RCC 7860 (cell line): ENCODE data around the gene SEPTIN8.

Source experiments
- DNase-seq: peaks from one replicate; pipeline ENCODE4 v3.0.0-alpha.2; 2015; ENCODE audit warnings: low spot score
- FAIRE-seq: peaks from 2 replicates; lab custom pipeline; 2012; peaks lifted over from hg19 to GRCh38; lab: Jason Lieb, UNC

SEPTIN8 gene

DNA sequence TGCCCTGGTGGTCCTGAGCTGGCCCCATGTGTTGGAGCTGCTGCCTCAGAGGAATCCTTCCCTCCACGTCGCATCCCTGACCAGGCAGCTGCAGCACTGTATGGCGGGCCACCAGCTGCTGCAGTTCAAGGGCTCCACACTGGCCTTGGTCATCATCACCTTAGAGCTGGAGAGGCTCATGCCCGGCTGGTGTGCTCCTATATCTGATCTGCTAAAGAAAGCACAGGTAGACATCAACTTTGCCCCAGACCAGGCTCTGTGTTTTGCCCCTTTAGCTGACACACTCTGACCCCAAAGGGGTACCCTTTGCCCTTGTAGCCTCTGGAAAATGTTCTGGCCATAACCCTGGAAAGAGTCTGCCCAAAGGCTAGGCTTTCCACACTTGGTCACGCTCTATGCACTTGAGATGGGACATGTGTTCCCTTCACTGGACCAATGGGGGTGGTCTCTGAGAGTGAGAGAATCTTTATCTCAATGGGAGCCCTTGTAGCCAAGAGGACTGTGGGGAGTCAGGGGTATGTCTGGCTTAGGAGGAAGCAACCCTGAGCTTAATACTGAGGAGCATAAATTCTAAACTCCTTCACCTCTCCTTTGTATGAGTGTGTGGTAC lies 25.0 kb downstream of the SEPTIN8 start:
- no peak for DNase-seq
- FAIRE-seq = no peak

DNA sequence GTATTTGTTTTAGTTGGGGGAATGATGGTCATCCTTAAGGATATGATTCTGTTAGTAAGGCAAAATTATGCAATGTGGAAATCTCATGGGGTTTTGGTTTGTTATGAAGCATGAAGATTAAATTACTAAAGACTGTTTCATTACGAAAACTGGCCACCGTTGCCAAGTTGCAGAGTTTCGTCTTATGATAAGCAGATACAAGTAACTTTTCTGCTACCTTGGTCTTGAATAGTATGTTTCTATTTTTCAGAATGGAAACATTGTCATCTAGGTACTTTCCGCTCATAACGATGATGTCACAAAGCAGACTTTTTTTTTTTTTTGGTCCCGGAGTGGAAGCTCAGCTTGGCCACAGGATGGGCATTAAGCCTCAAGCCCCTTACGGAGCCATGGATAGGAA lies 25.6 kb downstream of the SEPTIN8 start:
- DNase-seq = no peak
- no peak for FAIRE-seq

DNA sequence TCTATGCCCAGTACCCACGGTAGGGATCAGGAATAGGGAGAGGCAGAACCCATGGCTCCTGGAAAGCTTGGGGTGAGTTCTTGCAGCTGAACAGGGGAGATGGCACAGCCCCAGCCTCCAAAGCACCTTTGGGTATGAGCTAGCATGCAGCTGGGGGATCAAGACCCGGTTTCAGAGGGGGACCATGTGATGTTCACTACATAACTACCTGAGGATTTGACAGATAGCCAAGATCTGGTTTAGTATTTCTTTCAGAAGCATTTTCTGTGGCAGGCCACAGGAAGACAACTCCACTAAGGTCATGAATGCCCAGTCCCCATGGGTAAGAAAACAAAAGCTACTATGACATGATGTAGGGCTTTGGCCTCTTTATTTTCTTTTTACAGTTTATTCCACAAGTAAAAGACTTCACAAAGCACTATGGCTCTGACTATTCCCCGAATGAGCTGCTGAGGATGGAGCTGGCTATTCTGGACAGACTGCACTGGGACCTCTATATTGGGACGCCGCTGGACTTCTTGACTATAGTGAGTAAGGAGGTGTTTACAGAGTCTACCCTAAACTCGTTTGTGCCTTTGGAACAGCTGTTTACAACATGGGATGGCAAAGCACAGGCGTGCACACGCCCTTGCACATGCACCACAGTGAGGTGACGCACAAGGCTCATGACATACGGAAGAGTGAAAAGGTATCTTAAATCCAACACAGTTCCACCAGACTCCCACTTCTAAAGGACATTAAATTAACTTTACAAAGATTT lies 26.4 kb downstream of the SEPTIN8 start:
- DNase-seq = no peak
- no peak for FAIRE-seq

DNA sequence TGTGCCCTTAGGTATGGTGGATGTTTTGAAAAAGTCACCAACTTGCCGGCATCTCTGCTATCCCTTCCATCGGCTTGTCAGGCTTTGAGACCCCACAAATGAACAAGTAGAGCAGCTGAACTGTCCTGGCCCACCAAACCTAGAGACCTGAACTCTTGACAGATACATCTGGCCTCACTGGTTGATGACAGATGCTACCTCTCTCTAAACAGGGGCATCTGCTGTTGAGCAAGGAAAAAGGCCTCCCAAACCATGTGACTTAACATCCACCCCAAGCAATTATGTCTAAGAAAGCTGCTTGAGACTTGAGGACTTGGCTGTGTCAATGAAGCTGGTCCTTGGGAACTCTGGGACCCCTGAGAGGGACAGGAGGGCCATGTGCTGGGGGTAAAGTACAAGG lies 27.5 kb downstream of the SEPTIN8 start:
- no peak for FAIRE-seq
- no peak for DNase-seq

DNA sequence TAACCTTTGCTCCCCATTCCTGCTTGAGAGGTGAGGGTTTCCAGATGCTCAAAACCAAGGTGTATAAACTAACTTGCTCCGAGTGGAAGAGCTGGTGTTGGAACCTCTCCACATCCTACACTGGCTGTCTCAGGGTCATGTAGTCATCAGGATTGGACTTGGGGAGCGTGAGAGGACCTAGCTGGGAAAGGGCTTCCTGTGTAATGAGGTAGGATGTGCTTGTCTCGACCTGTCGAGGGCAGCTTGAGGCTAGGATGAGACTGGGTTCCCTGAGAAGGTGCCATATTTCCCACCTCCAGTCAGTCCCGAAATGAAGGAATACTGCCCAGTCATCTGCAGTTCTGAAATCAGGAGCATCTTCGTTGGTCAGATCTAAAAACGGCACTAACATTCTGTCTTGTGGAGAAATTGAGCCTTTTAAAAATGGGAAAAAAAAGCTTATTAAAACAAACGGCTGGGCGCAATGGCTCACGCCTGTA lies 28.5 kb downstream of the SEPTIN8 start:
- DNase-seq = no peak
- FAIRE-seq = no peak

DNA sequence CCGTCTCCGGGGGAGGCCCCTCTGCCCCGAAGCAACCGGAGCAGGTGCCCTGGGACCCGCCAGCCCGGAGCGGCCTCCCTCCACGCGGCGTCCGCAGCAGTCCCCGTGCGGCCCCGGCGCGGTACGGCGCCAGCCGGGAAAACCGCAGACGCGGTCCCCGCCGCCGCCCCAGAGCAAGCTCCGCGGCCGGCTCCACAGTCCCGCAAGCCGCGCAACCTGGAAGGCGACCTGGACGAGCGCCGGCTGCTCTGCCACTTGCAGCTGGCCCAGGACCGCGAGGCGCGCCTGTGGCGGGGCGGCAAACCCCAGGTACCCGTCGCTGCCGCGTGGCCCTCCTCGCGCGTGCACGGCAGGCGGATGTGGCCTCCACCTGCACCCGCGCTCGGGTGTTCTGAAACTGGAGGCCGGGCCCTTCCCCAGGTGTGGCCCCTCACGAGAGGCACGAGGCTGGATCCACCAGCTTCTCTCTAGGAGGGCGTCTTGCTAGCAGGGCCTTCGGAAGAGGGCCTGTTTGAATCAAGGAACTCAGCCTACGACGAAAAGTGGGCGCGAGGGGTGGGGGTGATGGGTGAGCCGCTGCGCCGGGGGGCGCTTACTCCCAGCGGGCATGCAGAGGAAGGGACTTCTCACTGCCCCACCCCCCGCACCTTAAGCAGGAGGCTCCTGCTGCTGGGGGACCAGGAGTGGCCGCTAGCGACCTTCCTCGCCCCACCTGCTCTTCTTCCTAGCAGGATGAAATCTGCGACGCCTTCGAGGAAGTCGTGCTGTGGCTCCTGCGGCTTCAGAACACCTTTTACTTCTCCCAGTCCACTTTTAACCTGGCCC lies 29.2 kb downstream of the SEPTIN8 start:
- DNase-seq = no peak
- no peak for FAIRE-seq

DNA sequence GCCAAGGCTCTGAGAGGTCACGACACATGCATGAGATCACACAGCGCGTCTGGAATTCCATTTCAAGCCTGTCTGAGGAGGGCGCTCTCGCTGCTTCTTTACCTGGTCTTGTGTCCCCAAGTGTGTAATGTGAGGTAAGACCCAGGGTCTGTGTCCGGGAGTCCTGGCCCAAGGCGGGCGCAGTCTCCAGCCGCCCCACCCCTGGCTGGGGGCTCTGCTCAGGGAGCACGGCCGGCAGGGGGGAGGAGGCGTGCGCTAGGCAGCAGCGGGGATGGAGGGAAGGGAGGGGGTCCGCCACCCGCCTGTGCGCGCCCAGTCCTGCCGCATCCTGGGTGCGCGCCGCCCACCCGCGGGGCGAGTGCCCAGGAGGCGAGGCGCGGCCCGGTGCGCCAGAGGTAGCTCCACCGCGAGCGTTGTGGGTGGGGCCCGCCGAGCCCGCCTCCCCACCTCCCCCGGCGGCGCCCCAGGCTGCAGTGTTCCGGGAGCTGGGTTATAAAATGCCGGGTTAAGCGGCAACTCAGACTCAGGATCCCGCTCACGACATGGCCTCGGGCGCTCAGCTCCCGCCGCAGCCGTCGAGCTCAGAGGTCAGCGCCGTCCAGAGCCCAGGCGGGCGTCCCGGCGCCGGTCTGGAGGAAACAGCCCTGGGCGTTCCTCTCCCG lies 30.0 kb downstream of the SEPTIN8 start, which contains the start of gene CCNI2:
Gene CCNI2 (plus strand): TSS at position 473 of the 662 bp plus-strand sequence. CDS start 70 bp downstream, at position 543.
- FAIRE-seq (no peak), DNase-seq (no peak)

DNA sequence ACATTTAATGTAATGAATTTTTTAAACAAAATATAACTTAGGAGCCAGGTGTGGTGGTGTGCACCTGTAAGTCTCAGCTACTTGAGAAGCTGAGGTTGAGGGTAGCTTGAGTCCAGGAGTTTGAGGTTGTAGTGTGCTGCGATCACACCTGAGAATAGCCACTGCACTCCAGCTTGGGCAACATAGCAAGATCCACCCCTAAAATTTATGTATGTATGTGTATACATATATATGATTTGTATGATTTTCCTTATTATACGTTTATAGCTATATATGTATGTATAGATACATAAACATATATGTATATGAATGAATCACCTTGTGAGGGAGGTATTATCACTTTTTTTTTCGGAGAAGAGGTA lies 30.5 kb downstream of the SEPTIN8 start:
- DNase-seq = no peak
- no peak for FAIRE-seq

DNA sequence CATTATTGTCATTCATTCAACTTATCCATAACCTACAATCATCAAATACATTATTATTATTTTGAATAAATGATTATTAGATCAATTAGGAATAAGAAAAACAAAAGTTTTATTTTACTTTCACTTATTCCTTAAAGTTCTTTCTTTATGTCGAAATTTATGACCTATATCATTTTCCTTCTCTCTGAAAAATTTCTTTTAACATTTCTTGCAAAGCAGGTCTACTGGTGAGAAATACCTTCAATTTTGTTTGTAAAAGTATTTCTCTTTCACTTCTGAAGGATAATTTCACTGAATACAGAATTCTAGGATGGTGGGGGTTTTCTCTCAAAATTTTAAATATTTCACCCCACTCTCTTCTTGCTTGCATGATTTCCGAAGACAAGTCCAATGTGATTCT lies 32.4 kb downstream of the SEPTIN8 start:
- DNase-seq (no peak), FAIRE-seq (no peak)

DNA sequence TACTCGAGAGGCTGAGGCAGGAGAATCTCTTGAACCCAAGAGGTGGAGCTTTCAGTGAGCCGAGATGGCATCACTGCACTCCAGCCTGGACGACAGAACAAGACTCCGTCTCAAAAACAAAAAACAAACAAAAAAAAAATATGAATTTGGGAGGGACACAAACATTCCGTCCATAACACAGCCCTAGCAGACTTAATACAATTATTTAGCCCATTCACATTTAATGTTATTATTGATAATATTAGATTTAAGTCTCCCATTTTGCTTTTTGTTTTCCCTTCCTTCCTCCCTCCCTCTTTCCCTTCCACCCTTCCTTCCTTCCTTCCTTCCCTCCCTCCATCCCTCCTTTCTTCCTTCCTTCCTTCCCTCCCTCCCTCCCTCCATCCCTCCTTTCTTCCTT lies 34.4 kb downstream of the SEPTIN8 start:
- DNase-seq (no peak), FAIRE-seq (no peak)

DNA sequence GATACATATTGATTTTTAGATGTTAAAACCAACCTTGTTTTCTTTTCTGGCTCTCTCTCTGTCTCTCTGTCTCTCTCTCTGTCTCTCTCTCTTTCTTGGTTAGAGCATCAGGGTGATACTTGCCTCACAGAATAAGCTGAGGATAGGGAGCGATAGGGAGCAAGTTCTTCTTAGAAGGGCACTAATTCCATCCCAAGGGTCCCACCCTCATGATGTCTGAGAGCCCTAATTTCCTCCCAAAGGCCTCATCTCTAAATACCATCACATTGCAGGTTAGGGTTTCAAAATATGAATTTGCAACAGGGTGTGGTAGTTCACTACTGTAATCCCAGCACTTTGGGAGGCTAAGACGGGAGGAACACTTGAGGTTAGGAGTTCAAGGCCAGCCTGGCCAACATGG lies 34.9 kb downstream of the SEPTIN8 start:
- DNase-seq = no peak
- FAIRE-seq = no peak

DNA sequence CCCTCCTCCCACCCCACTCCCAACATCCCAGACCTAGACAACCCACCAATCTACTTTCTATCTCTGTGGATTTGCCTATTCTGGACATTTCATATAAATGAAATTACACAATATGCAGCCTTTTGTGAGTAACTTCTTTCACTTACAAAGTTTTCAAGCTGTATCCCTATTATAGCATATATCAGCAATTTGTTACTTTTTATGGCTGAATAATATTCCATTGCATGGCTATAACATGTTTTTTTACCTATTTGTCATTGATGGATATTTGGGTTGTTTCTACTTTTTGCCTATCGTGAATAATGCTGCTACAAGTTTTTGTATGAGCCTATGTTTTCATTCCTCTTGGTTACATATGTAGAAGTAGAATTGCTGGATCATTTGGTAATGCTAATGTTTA lies 37.8 kb downstream of the SEPTIN8 start:
- FAIRE-seq (no peak), DNase-seq (no peak)

DNA sequence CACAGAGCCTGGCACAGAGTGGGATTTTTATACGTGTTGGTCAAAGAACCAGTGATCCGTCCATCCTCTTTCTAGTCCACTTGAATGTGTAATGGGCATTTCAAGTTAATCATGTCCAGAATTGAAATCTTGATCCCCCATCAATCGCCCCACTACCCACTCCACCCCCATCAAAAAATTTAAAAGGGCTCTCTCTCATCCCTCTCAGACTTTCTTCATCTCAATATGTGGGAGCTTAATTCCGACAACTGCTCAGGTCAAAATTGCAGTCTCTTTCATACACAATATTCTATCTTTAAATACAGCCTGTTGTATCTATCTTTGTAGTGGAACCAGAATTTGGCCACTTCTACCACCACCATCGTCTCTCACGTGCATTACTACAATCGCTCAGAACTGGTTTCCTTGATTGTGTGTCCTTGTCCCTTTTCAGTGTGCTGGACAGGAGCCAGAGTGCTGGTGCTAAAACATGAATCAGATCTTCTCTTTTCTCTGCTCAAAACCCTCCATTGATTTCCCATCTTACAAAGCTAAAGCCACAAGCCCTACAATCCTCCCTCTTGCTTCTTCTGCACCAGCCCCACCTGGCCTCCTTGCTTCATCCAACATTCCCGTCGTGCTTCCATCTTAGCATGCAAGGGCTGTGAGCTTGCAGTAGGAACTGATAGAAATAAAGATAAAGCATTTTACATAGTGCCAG lies 38.9 kb downstream of the SEPTIN8 start:
- no peak for DNase-seq
- no peak for FAIRE-seq

DNA sequence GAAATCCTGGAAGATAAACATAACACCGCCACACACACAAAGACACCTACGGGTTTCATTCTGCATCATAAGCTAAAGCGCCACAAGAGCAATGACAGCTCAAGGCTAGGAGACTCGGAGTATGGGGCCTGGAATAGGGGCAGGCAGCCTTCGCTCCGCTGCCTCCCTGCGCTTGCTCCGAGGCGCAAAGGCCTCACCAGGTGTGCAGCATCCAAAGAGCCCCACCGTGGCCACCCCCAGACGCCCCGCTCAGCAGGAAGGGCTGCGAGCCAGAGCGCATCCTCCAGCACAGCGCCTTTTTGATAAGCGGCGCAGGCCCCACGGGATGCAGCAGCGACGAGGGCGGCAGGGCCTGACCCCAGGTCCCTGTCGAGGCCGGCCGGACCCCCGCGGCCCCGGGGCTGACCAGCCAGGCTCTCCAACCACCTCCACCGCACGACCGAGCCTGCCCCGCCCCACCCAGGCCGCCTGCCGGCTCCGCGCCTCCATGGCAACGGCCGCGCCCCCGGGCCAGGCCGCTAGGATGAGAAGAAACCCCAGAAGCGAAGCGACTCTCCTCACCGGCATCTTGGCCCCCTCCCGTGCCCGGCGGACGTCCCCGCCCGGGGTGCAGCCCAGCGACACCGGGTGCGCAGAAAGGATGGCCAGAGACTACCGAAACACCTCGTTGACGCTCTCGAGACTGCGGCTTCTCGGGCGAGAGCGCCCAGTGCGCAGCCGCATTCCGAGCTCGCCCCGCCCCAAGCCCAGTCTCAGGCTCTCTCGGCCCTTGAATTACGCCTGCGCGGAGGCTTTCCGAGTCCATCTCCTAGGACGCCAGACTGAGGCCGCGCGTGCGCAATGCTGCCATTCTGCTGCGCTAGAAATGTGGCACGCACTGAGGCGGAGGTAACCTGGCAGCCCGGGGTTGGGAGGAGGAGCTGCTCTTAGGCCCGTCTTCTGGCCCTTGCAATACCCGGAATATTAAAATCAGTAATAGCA lies 39.9 kb downstream of the SEPTIN8 start, which contains the start of gene KIF3A:
Gene KIF3A (minus strand): TSS at position 694 of the 981 bp plus-strand sequence. CDS start 127 bp downstream, at position 567.
- DNase-seq (peak; percentile 93), FAIRE-seq (peak; percentile 77)

DNA sequence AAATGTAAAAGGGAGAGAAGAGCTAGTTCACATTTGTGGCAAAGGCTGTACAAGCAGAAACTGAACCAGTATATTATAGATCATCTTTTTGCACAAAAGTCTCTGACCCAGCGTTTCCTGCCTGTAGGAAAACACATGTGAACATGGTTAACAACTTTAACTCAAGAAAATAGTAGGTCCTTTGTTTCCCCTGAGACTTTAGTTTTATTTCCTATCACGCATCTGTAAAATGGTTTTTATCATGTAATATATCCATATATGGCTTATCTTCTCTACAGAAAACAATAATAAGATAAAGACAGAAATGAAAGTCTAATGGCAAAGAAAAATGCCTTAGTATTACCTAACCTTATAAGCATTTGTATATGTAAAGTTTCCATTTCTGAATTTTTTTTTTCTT lies 42.4 kb downstream of the SEPTIN8 start:
- DNase-seq (no peak), FAIRE-seq (no peak)

DNA sequence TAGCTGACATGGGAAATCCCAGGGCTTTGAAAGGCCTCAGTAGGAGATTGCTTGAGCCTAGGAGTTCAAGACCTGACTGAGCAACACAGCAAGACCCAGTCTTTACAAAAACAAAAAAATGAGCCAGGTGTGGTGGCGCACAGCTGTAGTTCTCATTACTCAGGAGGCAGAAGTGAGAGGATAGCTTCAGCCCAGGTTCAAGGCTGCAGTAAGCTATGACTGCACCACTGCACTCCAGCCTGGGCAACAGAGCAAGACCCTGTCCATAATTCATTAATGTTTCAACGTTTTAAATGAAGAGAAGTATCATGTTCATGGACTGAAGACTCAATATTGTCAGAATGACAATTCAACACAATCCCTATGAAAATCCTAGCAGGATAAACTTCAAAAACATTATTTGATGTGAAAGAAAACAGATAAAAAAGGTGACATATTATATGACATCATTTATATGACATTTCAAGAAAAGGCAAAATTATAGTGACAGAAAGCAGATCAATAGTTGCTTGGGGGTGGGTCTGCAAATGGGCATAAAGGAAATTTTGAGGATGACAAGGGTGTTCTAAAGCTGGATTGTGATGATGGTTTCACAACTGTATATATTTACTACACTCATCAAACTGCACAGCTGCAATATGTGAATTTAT lies 43.4 kb downstream of the SEPTIN8 start:
- DNase-seq = no peak
- FAIRE-seq = no peak

DNA sequence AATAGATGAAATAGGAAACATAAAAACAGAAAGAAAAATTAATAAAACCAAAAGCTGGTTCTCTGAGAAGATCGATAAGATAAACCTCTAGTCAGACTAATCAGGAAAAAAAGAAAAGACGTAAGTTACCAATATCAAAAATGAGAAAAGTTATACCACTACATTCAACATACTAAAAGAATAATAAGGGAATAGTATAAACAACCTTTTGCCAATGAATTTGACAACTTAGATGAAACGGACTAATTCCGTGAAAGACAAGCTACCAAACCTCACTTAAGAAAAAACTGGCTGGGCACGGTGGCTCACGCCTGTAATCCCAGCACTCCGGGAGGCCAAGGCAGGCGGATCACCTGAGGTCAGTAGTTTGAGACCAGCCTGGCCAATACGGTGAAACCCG lies 47.1 kb downstream of the SEPTIN8 start:
- no peak for DNase-seq
- no peak for FAIRE-seq

DNA sequence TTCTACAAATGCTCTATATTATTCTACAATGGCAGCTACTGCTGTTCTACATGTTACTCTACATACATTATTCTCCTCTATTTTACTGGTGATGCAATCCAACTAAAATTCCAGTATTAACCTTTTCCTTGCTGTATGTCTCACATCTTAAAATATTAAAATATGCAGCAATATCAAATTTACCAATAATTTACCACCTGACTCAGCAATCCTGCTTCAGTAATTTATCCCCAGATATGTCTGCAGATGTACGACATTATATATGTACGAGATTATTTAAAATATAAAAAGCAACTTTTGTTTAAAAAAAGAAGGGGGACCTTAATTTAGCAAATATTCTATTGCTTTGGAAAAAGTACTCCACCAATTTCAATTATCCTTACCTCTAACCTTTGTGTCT lies 51.3 kb downstream of the SEPTIN8 start:
- FAIRE-seq (no peak), DNase-seq (no peak)
